ENCODE results near the gene OPTC. TPM values are rescaled to one million over a fixed set of nuclear protein-coding genes. Genes with fewer than 3 reads are reported as not detected.
A peak's percentile ranks its signal among the peaks of the same experiment; 100 is the strongest.

The OPTC gene
- total RNA-seq, 1 donor from 2014 or later = not detected

GRCh38 chr1:203505526-203506204 lies 11.7 kb downstream of the OPTC start:
- H3K36me3 ChIP-seq = no peaks in the 10 kb centered on the region
- H3K4me1 ChIP-seq = peaks cover 52% of the 10 kb centered on the region
- H3K27me3 ChIP-seq (ENCODE audit: low read depth) = no peaks in the 10 kb centered on the region
- TF ChIP-seq CTCF (IDR thresholded peaks at IDR 0.05; ENCODE audit: borderline replicate concordance) = no peak
- no peak overlapping the region for H3K4me3 ChIP-seq
- DNase-seq = no peak
- intact Hi-C loops (cut with micrococcal nuclease) = loop anchor here (2.0 to 10.0 kb wide), 2 partner anchors 119 to 191 kb away; partner anchors contain the start of gene ATP2B4
- no peak overlapping the region for H3K27ac ChIP-seq (replicated peaks)
- no peaks in the 10 kb centered on the region for H3K9me3 ChIP-seq (replicated peaks)

- Histone ChIP-seq H3K36me3 (no peaks in the 10 kb centered on the region), H3K27me3 (ENCODE audit: low read depth) (no peaks in the 10 kb centered on the region), H3K4me3 (no peak overlapping the region), H3K9me3 (replicated peaks) (no peaks in the 10 kb centered on the region), H3K4me1 (peaks cover 66% of the 10 kb centered on the region), H3K27ac (replicated peaks) (peak overlapping the region; percentile 87)
- no peak for TF ChIP-seq CTCF (IDR thresholded peaks at IDR 0.05; ENCODE audit: borderline replicate concordance)
- intact Hi-C loops (cut with micrococcal nuclease) = loop anchor here (10.0 kb wide), 1 partner anchor 118 kb away; the partner anchor contains the start of gene ATP2B4
- no peak for DNase-seq
Observed at GRCh38 chr1:203506858-203507626, 13.1 kb downstream of the OPTC start.

- H3K4me3 ChIP-seq = no peak overlapping the region
- DNase-seq = no peak
- H3K27ac ChIP-seq (replicated peaks) = peak overlapping the region; percentile 87
- no peaks in the 10 kb centered on the region for H3K36me3 ChIP-seq
- no peak for TF ChIP-seq CTCF (IDR thresholded peaks at IDR 0.05; ENCODE audit: borderline replicate concordance)
- no peaks in the 10 kb centered on the region for H3K9me3 ChIP-seq (replicated peaks)
- no peaks in the 10 kb centered on the region for H3K27me3 ChIP-seq (ENCODE audit: low read depth)
- peaks cover 73% of the 10 kb centered on the region for H3K4me1 ChIP-seq
- intact Hi-C loops (cut with micrococcal nuclease) = loop anchor here (10.0 kb wide), 1 partner anchor 117 kb away; the partner anchor contains the start of gene ATP2B4
Observed at GRCh38 chr1:203507759-203508158, 13.8 kb downstream of the OPTC start.

- H3K4me1 ChIP-seq = peaks cover 81% of the 10 kb centered on the region
Observed at GRCh38 chr1:203508463-203509073, 14.6 kb downstream of the OPTC start.

More at GRCh38 chr1:203508463-203509073, 14.6 kb downstream of the OPTC start:
- no peaks in the 10 kb centered on the region for H3K9me3 ChIP-seq (replicated peaks)
- H3K27ac ChIP-seq (replicated peaks) = peak overlapping the region; percentile 87
- H3K27me3 ChIP-seq (ENCODE audit: low read depth) = no peaks in the 10 kb centered on the region
- no peak overlapping the region for H3K4me3 ChIP-seq
- TF ChIP-seq CTCF (IDR thresholded peaks at IDR 0.05; ENCODE audit: borderline replicate concordance) = peak; percentile 42
- no peaks in the 10 kb centered on the region for H3K36me3 ChIP-seq
- peak; percentile 37 for DNase-seq
- intact Hi-C loops (cut with micrococcal nuclease) = loop anchor here (10.0 kb wide), 1 partner anchor 116 kb away; the partner anchor contains the start of gene ATP2B4

Measured in left ventricle myocardium inferior (tissue), 1 donor.